Loucy (cell line): ENCODE data around the gene CSNK2A1.

Experiments
- EZH2phosphoT487 ChIP-seq: fragments of 200-600 bp; IDR thresholded peaks from 2 replicates; pipeline ENCODE4 v1.6.1; 2018; ENCODE audit warnings: antibody characterized with exemption, mild to moderate bottlenecking, moderate library complexity, borderline replicate concordance
- TF ChIP-seq, protein P1 (sequence below): fragments of 200-600 bp; sonication (generic); conservative IDR thresholded peaks from 2 replicates; pipeline ENCODE4 v1.5.1; 2014; ENCODE audit warnings: mild to moderate bottlenecking, antibody characterized with exemption, low read length

DNA sequence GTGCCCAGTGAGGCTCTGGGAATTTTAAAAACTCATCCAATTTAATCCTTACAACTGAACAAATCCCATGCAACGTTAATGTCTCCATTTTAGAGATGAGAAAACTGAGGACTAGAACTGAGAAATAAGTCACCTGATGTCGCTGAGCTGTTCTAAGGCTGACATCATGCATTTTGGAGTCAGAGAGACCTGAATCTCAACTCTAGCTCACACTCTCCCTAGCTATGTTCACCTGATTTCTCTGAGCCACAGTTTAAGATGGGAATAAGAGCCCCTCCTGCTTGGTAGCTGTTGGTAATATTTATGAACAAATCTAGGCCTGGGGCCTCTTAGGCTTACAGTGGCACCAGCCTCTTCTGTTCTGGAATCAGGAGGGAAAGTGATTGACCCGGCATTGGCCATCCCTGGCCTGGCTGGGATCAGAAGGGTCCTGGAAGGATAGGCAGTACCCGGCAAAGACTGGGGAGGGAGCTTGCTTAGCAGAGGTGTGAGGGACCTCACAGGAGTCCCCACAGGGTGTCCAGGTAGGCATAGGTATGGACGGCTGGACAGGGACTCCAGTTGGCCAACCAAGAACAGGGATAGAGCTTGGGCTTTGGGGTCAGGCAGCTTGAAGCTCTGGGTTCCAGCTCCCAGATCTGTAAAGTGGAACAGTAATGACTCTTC, 18.8 kb upstream of the CSNK2A1 start:
- TF ChIP-seq, protein P1, sequence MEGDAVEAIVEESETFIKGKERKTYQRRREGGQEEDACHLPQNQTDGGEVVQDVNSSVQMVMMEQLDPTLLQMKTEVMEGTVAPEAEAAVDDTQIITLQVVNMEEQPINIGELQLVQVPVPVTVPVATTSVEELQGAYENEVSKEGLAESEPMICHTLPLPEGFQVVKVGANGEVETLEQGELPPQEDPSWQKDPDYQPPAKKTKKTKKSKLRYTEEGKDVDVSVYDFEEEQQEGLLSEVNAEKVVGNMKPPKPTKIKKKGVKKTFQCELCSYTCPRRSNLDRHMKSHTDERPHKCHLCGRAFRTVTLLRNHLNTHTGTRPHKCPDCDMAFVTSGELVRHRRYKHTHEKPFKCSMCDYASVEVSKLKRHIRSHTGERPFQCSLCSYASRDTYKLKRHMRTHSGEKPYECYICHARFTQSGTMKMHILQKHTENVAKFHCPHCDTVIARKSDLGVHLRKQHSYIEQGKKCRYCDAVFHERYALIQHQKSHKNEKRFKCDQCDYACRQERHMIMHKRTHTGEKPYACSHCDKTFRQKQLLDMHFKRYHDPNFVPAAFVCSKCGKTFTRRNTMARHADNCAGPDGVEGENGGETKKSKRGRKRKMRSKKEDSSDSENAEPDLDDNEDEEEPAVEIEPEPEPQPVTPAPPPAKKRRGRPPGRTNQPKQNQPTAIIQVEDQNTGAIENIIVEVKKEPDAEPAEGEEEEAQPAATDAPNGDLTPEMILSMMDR, result no peak
- no peak for TF ChIP-seq EZH2phosphoT487
